Dedifferentiated amniotic fluid mesenchymal stem cell (primary cell): ENCODE measurements around the gene L3HYPDH.

ENCODE experiments used
- DNase-seq: peaks from one replicate; pipeline ENCODE4 v3.0.0-alpha.2; 2016; ENCODE audit errors: extremely low spot score

Gene L3HYPDH

GRCh38 chr14:59427653-59428580 is 56.3 kb downstream of the L3HYPDH start:
- no peak for DNase-seq

GRCh38 chr14:59425322-59425935 is 58.8 kb downstream of the L3HYPDH start:
- no peak for DNase-seq

- no peak for DNase-seq
Measured at GRCh38 chr14:59424341-59425071, 59.7 kb downstream of the L3HYPDH start.
